GM12878 (cell line): ENCODE results near the gene MS4A6A. TPM values are rescaled to one million over a fixed set of nuclear protein-coding genes. Genes with fewer than 3 reads are reported as not detected.
"Not testable (repeated sequence)": the region's sequence is repeated elsewhere in the genome, so short reads cannot be mapped to it uniquely, and the experiment has no call there.

Experiments
- ATAC-seq: fragments of 200-7000 bp; cut with Tn5 transposase; 3 replicates; pipeline ENCODE4 v1.9.1; 2020; ENCODE audit warnings: mild to moderate bottlenecking, moderate library complexity
- BruUV-seq: library from RNA; stranded (reverse); fragments of 400-500 nt; replicated peaks from 2 replicates; lab custom pipeline; 2021; lab: Mats Ljungman, UMichigan
- CTCF ChIA-PET: fragments of 300-600 bp; sonication (Branson Sonifier 250); formaldehyde crosslinking; extraction: SDS; loops from one replicate; lab custom pipeline; 2021; ENCODE audit warnings: inconsistent platforms; lab: Yijun Ruan, JAX
- POLR2A ChIA-PET: fragments of 350-600 bp; formaldehyde crosslinking; extraction: SDS; loops from one replicate; lab custom pipeline; 2021; ENCODE audit warnings: inconsistent platforms; lab: Charles Lee
- RAD21 ChIA-PET: fragments of 300-600 bp; sonication (Branson Sonifier 250); formaldehyde crosslinking; loops from one replicate; lab custom pipeline; 2023; ENCODE audit warnings: antibody characterized with exemption; ENCODE audit not compliant: unreplicated experiment; lab: Charles Lee
- SMC1A ChIA-PET: fragments of 300-600 bp; sonication (Branson Sonifier 250); formaldehyde crosslinking; loops from one replicate; lab custom pipeline; 2023; ENCODE audit not compliant: unreplicated experiment, uncharacterized antibody; lab: Charles Lee
- DNase-seq: peaks from one replicate; pipeline ENCODE4 v3.0.0-alpha.2; 2011; ENCODE audit warnings: low read depth, low spot score
- FAIRE-seq: peaks from 3 replicates; lab custom pipeline; 2011; peaks lifted over from hg19 to GRCh38; lab: Jason Lieb, UNC
- H2AFZ ChIP-seq: 2 replicates; pipeline ENCODE4 v1.6.0; 2011; ENCODE audit warnings: low read depth, low read length, control low read depth; ENCODE audit not compliant: control insufficient read depth
- H3K27ac ChIP-seq: 2 replicates; pipeline ENCODE4 v1.5.1; 2011; ENCODE audit warnings: control low read depth; ENCODE audit not compliant: control insufficient read depth, insufficient read depth
- H3K27me3 ChIP-seq, 2 experiments: replicated peaks in 1 of 2; 2 replicates each; pipeline versions ENCODE4 v1.6.0 to v1.6.1; 2011; ENCODE audit warnings: low read length in 1 of 2; ENCODE audit not compliant: control insufficient read depth in 2 of 2, insufficient read depth in 2 of 2
- H3K36me3 ChIP-seq, 2 experiments: 2 replicates each; pipeline ENCODE4 v1.5.1; 2011; ENCODE audit warnings: low read length in 1 of 2; ENCODE audit not compliant: control insufficient read depth in 2 of 2, insufficient read depth in 2 of 2
- H3K4me1 ChIP-seq: 2 replicates; pipeline ENCODE4 v1.6.1; 2011; ENCODE audit warnings: mild to moderate bottlenecking, low read length, moderate library complexity, mixed read lengths; ENCODE audit not compliant: control insufficient read depth, insufficient read depth
- H3K4me2 ChIP-seq: 2 replicates; pipeline ENCODE4 v1.6.0; 2011; ENCODE audit warnings: control low read depth; ENCODE audit not compliant: control insufficient read depth, insufficient read depth
- H3K4me3 ChIP-seq: fragments of 200-600 bp; sonication (generic); 2 replicates; pipeline ENCODE4 v1.5.1; 2016
- H3K79me2 ChIP-seq: 2 replicates; pipeline ENCODE4 v1.6.0; 2011; ENCODE audit warnings: low read length; ENCODE audit not compliant: control insufficient read depth, insufficient read depth
- H3K9ac ChIP-seq: 2 replicates; pipeline ENCODE4 v1.8.0; 2011; ENCODE audit warnings: low read length, control low read depth, mixed read lengths; ENCODE audit not compliant: control insufficient read depth, insufficient read depth
- H3K9me3 ChIP-seq: replicated peaks from 3 replicates; pipeline ENCODE4 v1.5.1; 2011; ENCODE audit warnings: mild to moderate bottlenecking, low read length; ENCODE audit not compliant: control insufficient read depth, insufficient read depth
- H4K20me1 ChIP-seq: 2 replicates; pipeline ENCODE4 v1.6.0; 2011; ENCODE audit not compliant: control insufficient read depth, insufficient read depth
- CEBPZ ChIP-seq: fragments of 150-350 bp; IDR thresholded peaks from 2 replicates; pipeline ENCODE4 v1.6.1; 2016; ENCODE audit warnings: low read depth, low read length
- PKNOX1 ChIP-seq: fragments of 450-650 bp; IDR thresholded peaks from 2 replicates; pipeline ENCODE4 v1.6.1; 2016; ENCODE audit warnings: mild to moderate bottlenecking
- WGBS: methylation state at CpG from one replicate; pipeline ENCODE4 v1.1.6; 2016; ENCODE audit warnings: low lambda C conversion rate; ENCODE audit not compliant: insufficient replicate concordance, insufficient coverage; ENCODE audit errors: missing lambda C conversion rate; 5-methylcytosine and 5-hydroxymethylcytosine counted together
- in situ Hi-C: fragments of 300-500 bp; cut with MboI; formaldehyde crosslinking; loops from 9 replicates; pipeline ENCODE4 v1.14.3; 2018; ENCODE audit warnings: mixed read lengths
- intact Hi-C: fragments of 100-400 bp; cut with micrococcal nuclease; formaldehyde crosslinking; loops from one replicate; pipeline ENCODE4 v1.14.2; 2022; ENCODE audit not compliant: unreplicated experiment
- polyA plus RNA-seq, 11 experiments: library from polyadenylated mRNA; depleted of rRNA in 4 of 11; unstranded in 6 of 11; stranded (reverse) in 5 of 11; fragments of >200 nt; fragmentation: Nextera tagmentation in 4 of 11; fragmentation: Illumina TruSeq in 1 of 11; extraction: Ambion mirVana in 4 of 11; extraction: Trizol in 1 of 11; gene quantifications; 1 replicate in 1 of 11; 2 replicates in 10 of 11; pipeline versions ENCODE4 v1.2.1 to v1.2.3, GENCODE V29; 2011 to 2016; ENCODE audit warnings: inconsistent platforms in 2 of 11, missing spikeins in 2 of 11, low read depth in 1 of 11
- total RNA-seq, 4 experiments: library from RNA; depleted of rRNA in 3 of 4; stranded (reverse); fragments of >200 nt in 3 of 4; fragmentation: Illumina TruSeq in 1 of 4; extraction: Trizol in 1 of 4; gene quantifications; 2 replicates each; pipeline versions ENCODE4 v1.2.1 to v1.2.3, GENCODE V29; 2013 to 2021

MS4A6A gene
- total and polyA plus RNA-seq, 10 of the 15 experiments (the other 5 are each of a cell fraction or from before 2014, with no cell fraction given), result 0.75 to 30.7 (median 9.0) TPM

- no peak for TF ChIP-seq CEBPZ
- no peak for TF ChIP-seq PKNOX1
- TF ChIP-seq, all 136 proteins: peak for 0
Observed at GRCh38 chr11:60129853-60130252, 53.0 kb downstream of the MS4A6A start (continued).

GRCh38 chr11:60128866-60129265, 54.0 kb downstream of the MS4A6A start:
- RAD21 ChIA-PET, H3K27ac ChIP-seq, BruUV-seq, H3K4me3 ChIP-seq, H2AFZ ChIP-seq, in situ Hi-C loops, DNase-seq, H3K36me3 ChIP-seq, H3K9me3 ChIP-seq, H3K9ac ChIP-seq, H3K27me3 ChIP-seq, H3K79me2 ChIP-seq, ATAC-seq, H4K20me1 ChIP-seq, intact Hi-C loops, H3K4me2 ChIP-seq, H3K4me1 ChIP-seq, FAIRE-seq, POLR2A ChIA-PET: not testable (repeated sequence)
- 52% methylated on average over 3 of the region's 4 CpGs for WGBS
- SMC1A ChIA-PET, result interaction anchor here (2.2 kb wide), 1 partner anchor 81 kb away, joined by 6 read pairs; no protein-coding TSS in a partner anchor
- CTCF ChIA-PET, result interaction anchor here (1.2 to 2.3 kb wide), 2 partner anchors 45 to 122 kb away, joined by 3 to 9 read pairs; no protein-coding TSS in a partner anchor
